Hindlimb muscle (tissue), 1 donor: ENCODE measurements around the gene NEGR1. TPM values are rescaled to one million over a fixed set of nuclear protein-coding genes. Genes with fewer than 3 reads are reported as not detected.
A peak's percentile ranks its signal among the peaks of the same experiment; 100 is the strongest.

ENCODE experiments used
- DNase-seq: peaks from one replicate; pipeline ENCODE4 v3.0.0-alpha.2; 2013
- polyA plus RNA-seq: library from polyadenylated mRNA; unstranded; fragments of 120-200 nt; gene quantifications from one replicate; pipeline ENCODE4 v1.2.1, GENCODE V29; 2013; ENCODE audit not compliant: insufficient read length

Gene NEGR1
- polyA plus RNA-seq, 1 donor: 18.1 TPM

GRCh38 chr1:71850515-71850914 is 431.8 kb downstream of the NEGR1 start:
- DNase-seq: no peak

- DNase-seq: no peak
These were observed 439.3 kb downstream of the NEGR1 start for GRCh38 chr1:71843012-71843411.

- no peak for DNase-seq
These were observed 442.5 kb downstream of the NEGR1 start for GRCh38 chr1:71839876-71840275.

- DNase-seq: no peak
These were observed 445.4 kb downstream of the NEGR1 start for GRCh38 chr1:71836904-71837303.

- DNase-seq: no peak
These were observed 446.9 kb downstream of the NEGR1 start for GRCh38 chr1:71835442-71835813.

GRCh38 chr1:71834601-71835441 is 447.5 kb downstream of the NEGR1 start:
- peak; percentile 20 for DNase-seq

- DNase-seq: no peak
These were observed 450.7 kb downstream of the NEGR1 start for GRCh38 chr1:71831646-71832045.

GRCh38 chr1:71829346-71829745 is 453.0 kb downstream of the NEGR1 start:
- DNase-seq: no peak

- DNase-seq: no peak
These were observed 453.8 kb downstream of the NEGR1 start for GRCh38 chr1:71828431-71829012.

- no peak for DNase-seq
These were observed 458.5 kb downstream of the NEGR1 start for GRCh38 chr1:71823708-71824305.

- no peak for DNase-seq
These were observed 465.3 kb downstream of the NEGR1 start for GRCh38 chr1:71817028-71817427.

GRCh38 chr1:71809085-71809484 is 473.3 kb downstream of the NEGR1 start:
- DNase-seq: no peak

- no peak for DNase-seq
These were observed 478.2 kb downstream of the NEGR1 start for GRCh38 chr1:71804140-71804539.

- DNase-seq: no peak
These were observed 486.3 kb downstream of the NEGR1 start for GRCh38 chr1:71796006-71796405.

GRCh38 chr1:71792264-71792663 is 490.1 kb downstream of the NEGR1 start:
- no peak for DNase-seq

- DNase-seq: no peak
These were observed 494.2 kb downstream of the NEGR1 start for GRCh38 chr1:71788113-71788512.

GRCh38 chr1:71787699-71788098 is 494.6 kb downstream of the NEGR1 start:
- DNase-seq: no peak

- DNase-seq: no peak
These were observed 496.1 kb downstream of the NEGR1 start for GRCh38 chr1:71786218-71786617.

- peak; percentile 70 for DNase-seq
These were observed 496.9 kb downstream of the NEGR1 start for GRCh38 chr1:71785450-71785849.

GRCh38 chr1:71785000-71785399 is 497.3 kb downstream of the NEGR1 start:
- DNase-seq: peak; percentile 44

GRCh38 chr1:71784241-71784640 is 498.1 kb downstream of the NEGR1 start:
- no peak for DNase-seq

- DNase-seq: no peak
These were observed 499.3 kb downstream of the NEGR1 start for GRCh38 chr1:71783071-71783470.

GRCh38 chr1:71781450-71781849 is 500.9 kb downstream of the NEGR1 start:
- no peak for DNase-seq

GRCh38 chr1:71780681-71781080 is 501.7 kb downstream of the NEGR1 start:
- no peak for DNase-seq
